Left lung (tissue), 10 donors: ENCODE data around the gene ANGPTL5. TPM values are rescaled to one million over a fixed set of nuclear protein-coding genes. Genes with fewer than 3 reads are reported as not detected.

Source experiments
- ATAC-seq: fragments of 200-7000 bp; cut with Tn5 transposase; one replicate; pipeline ENCODE4 v1.9.1; 2020; ENCODE audit warnings: moderate library complexity
- DNase-seq, 4 donors: peaks; one replicate each; pipeline ENCODE4 v3.0.0-alpha.2; 2013 to 2020
- H3K27ac ChIP-seq, 2 donors: fragments of 200-600 bp; sonication (generic) in 1 of 2; one replicate each; pipeline versions ENCODE4 v1.5.0 to v1.8.0; 2020 to 2021
- H3K27me3 ChIP-seq, 2 donors: fragments of 200-600 bp; sonication (generic) in 1 of 2; one replicate each; pipeline versions ENCODE4 v1.5.0 to v1.8.0; 2020 to 2021
- H3K36me3 ChIP-seq, 2 donors: fragments of 200-600 bp; sonication (generic) in 1 of 2; one replicate each; pipeline versions ENCODE4 v1.5.0 to v1.8.0; 2020 to 2021
- H3K4me1 ChIP-seq, 2 donors: fragments of 200-600 bp; one replicate each; pipeline ENCODE4 v1.8.0; 2021
- H3K4me3 ChIP-seq, 2 donors: fragments of 200-600 bp; sonication (generic) in 1 of 2; one replicate each; pipeline versions ENCODE4 v1.5.0 to v1.8.0; 2020 to 2021; ENCODE audit warnings: mild to moderate bottlenecking in 1 of 2
- H3K9me3 ChIP-seq, 2 donors: fragments of 200-600 bp; sonication (generic) in 1 of 2; one replicate each; pipeline versions ENCODE4 v1.5.0 to v1.8.0; 2020 to 2021
- intact Hi-C, 2 donors: fragments of 100-400 bp; cut with DNase I; formaldehyde crosslinking; loops; one replicate each; pipeline versions ENCODE4 v1.11.2 to v1.14.2; 2022
- polyA plus RNA-seq, 6 donors: library from polyadenylated mRNA; unstranded; fragments of 120-200 nt; gene quantifications; one replicate each; pipeline ENCODE4 v1.2.1, GENCODE V29; 2013; ENCODE audit not compliant: insufficient read length in 6 of 6
- total RNA-seq, 2 donors: library from RNA; stranded (reverse); fragmentation: NEBNext Ultra II Directional; extraction: Animal tissue kit (Norgen Biotek cat#: 25700); gene quantifications; one replicate each; pipeline ENCODE4 v1.2.1, GENCODE V29; 2021
- TF ChIP-seq, protein P1 (sequence below), 2 donors: fragments of 200-600 bp; sonication (generic) in 1 of 2; IDR thresholded peaks; one replicate each; pipeline versions ENCODE4 v1.5.0 to v1.8.0; 2021; ENCODE audit warnings: antibody characterized with exemption in 2 of 2
- donor health status: DM: no; HTN: yes; CAD: no.
- donor health status: DM: no; HTN: no; CAD: no.

The ANGPTL5 gene
- total and polyA plus RNA-seq, 8 donors, result 0.08 to 0.34 (median 0.14) TPM; not detected in 4

DNA sequence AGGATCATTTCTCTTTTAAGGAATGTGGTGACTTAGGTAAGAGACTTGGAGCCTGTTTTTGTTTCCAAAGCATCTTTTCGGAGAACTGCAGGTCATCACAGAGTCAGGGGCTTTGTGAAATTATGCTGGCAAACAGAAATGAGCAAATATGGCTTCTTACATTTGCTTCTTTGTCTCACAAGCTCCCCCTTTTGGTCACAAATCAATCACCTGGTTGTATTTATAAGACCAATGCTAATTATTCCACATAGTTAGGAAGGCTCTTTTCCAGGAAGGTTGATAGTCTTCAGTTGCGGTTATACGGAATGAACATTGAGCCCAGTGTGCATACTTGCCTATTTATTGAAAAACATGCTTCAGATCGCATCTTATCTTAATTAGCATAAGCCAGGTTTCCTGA is 36.1 kb downstream of the ANGPTL5 start:
- intact Hi-C loops, result no loop called here
- TF ChIP-seq, protein P1, sequence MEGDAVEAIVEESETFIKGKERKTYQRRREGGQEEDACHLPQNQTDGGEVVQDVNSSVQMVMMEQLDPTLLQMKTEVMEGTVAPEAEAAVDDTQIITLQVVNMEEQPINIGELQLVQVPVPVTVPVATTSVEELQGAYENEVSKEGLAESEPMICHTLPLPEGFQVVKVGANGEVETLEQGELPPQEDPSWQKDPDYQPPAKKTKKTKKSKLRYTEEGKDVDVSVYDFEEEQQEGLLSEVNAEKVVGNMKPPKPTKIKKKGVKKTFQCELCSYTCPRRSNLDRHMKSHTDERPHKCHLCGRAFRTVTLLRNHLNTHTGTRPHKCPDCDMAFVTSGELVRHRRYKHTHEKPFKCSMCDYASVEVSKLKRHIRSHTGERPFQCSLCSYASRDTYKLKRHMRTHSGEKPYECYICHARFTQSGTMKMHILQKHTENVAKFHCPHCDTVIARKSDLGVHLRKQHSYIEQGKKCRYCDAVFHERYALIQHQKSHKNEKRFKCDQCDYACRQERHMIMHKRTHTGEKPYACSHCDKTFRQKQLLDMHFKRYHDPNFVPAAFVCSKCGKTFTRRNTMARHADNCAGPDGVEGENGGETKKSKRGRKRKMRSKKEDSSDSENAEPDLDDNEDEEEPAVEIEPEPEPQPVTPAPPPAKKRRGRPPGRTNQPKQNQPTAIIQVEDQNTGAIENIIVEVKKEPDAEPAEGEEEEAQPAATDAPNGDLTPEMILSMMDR (IDR thresholded peaks at IDR 0.05), result peak in 1 of 2 donors; percentile 12
- no peaks in the 10 kb centered on the region for H3K4me1 ChIP-seq
- ATAC-seq, result no peak
- H3K27me3 ChIP-seq, result no peaks in the 10 kb centered on the region
- no peak overlapping the region for H3K27ac ChIP-seq
- no peak overlapping the region for H3K4me3 ChIP-seq
- H3K9me3 ChIP-seq, result no peaks in the 10 kb centered on the region
- peak in 1 of 4 donors; percentile 24 for DNase-seq
- H3K36me3 ChIP-seq, result no peaks in the 10 kb centered on the region

DNA sequence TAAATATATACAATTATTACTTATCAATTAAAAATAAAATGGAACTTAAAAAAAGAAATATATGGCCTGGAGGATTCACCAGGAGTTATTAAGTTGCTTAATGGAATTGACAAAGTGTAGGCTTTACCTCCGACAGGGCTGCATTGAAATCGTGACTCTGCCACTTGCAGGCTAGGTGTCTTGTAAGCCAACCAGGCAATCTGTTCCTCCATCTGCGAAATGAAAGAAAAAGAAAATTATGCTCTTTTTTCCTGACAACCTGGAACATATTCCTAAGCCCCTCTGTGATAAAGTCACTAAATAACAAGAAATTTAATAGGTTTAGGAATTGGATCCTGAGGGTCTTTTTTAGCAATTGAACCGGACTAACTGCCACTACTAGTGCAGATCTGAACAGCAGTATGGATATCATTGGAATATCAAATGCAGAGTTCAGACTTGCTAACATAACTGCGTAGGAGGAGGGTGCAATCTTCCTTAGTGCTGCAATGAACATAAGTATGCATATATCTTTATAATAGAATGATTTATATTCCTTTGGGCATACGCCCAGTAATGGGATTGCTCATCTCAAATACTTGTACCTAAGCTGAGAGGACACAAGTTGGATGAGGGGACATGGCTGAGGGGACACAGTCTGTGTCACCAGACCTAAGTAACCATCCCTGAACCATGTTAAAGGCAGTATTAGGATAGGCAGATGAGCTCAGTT is 44.0 kb downstream of the ANGPTL5 start:
- Histone ChIP-seq H3K4me3 (no peak overlapping the region), H3K36me3 (no peaks in the 10 kb centered on the region), H3K4me1 (no peaks in the 10 kb centered on the region), H3K27ac (no peak overlapping the region), H3K9me3 (no peaks in the 10 kb centered on the region), H3K27me3 (no peaks in the 10 kb centered on the region)
- intact Hi-C loops, result no loop called here
- ATAC-seq, result no peak
- TF ChIP-seq, protein P1 (IDR thresholded peaks at IDR 0.05), result no peak
- no peak for DNase-seq

DNA sequence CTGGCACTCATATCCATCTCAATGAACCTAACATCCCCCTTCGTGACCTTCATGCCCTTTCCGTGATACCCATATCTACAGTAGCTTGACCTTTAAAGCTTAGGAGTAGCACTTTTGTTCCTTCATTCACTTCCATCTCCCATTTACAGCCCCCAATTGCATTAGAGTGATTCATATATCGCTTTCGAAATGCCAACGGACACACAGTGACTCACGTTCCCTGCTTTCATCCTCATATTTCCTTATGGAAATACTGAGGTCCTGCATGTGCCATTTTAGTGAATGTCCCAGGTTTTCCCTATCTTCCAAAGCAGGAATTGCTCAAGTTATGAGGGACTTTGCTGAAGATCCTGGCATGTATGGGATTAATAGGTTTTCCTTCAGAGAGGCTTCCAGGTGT is 45.8 kb downstream of the ANGPTL5 start:
- Histone ChIP-seq H3K27ac (no peak overlapping the region), H3K27me3 (no peaks in the 10 kb centered on the region), H3K36me3 (no peaks in the 10 kb centered on the region), H3K9me3 (no peaks in the 10 kb centered on the region), H3K4me1 (no peaks in the 10 kb centered on the region), H3K4me3 (no peak overlapping the region)
- TF ChIP-seq, protein P1 (IDR thresholded peaks at IDR 0.05), result no peak
- DNase-seq (no peak), ATAC-seq (no peak)
- intact Hi-C loops, result no loop called here

DNA sequence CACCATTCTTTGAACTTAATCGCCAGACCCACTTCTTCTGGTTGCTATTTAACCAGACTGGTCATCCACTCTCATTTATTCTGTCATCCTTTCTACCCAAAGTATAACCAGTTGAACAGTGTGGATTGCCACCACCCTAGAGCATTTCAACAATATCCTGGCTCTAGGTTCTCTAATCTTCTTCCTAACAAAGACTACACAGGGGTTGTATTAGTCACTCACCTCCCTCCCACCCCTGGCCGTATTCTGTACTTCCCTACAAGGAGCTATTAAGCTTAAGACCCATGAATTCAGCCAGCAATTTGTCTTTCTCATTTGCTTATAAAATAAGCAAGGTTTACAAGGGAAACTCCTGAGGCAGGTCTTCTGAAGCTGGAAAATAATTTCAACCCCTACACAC is 48.4 kb downstream of the ANGPTL5 start:
- no peaks in the 10 kb centered on the region for H3K36me3 ChIP-seq
- H3K4me3 ChIP-seq, result no peak overlapping the region
- H3K9me3 ChIP-seq, result peaks cover 0 to 4% of the 10 kb centered on the region in 2 donors
- ATAC-seq (no peak), DNase-seq (no peak)
- H3K4me1 ChIP-seq, result no peaks in the 10 kb centered on the region
- intact Hi-C loops, result no loop called here
- no peak overlapping the region for H3K27ac ChIP-seq
- no peaks in the 10 kb centered on the region for H3K27me3 ChIP-seq
- TF ChIP-seq, protein P1 (IDR thresholded peaks at IDR 0.05), result no peak

DNA sequence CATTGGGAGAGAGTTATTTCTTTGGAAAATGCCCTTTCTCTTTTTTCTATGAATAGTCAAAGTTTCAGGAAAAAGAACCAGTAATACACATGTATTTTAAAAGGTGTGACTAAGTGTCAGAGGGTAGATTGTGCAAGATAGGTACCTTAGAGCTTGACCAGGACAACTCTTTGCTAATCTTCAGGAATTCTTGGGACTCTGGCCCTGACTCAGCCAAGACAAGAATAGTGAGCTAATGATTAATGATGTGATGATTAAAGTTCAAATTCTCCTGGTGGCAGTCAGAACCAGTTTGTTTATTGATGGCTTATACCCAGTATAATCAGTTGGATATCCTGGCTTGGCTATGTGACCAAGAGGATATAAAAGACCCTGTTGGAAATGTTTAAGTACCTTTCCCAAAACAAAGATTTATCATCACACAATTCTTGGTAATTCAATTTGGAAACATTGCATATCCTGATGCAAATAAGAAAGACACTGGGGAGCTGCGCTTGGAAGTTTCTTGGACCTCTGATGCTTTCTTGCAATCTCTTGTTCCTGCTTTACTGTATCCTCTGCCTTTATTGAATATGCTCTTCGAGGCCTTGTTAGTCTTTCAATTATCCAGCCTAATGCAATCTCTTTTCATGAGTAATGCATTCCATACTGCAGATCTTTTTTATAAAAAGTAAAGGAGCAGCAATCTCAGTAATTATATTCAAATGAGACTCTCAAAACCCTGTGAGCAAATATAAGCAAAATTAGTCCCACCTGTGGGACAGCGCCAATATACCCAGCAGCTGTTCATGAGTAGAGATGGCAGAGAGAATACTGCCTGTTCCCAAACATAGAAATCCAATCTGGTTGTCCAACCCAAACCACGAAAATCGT is 49.5 kb downstream of the ANGPTL5 start:
- Histone ChIP-seq H3K27me3 (no peaks in the 10 kb centered on the region), H3K9me3 (peaks cover 0 to 4% of the 10 kb centered on the region in 2 donors), H3K4me1 (no peaks in the 10 kb centered on the region), H3K36me3 (no peaks in the 10 kb centered on the region), H3K4me3 (no peak overlapping the region), H3K27ac (no peak overlapping the region)
- ATAC-seq (peak; percentile 52), DNase-seq (no peak)
- intact Hi-C loops, result no loop called here
- TF ChIP-seq, protein P1 (IDR thresholded peaks at IDR 0.05), result no peak
